ENCODE measurements around the gene CDH13.

DNA sequence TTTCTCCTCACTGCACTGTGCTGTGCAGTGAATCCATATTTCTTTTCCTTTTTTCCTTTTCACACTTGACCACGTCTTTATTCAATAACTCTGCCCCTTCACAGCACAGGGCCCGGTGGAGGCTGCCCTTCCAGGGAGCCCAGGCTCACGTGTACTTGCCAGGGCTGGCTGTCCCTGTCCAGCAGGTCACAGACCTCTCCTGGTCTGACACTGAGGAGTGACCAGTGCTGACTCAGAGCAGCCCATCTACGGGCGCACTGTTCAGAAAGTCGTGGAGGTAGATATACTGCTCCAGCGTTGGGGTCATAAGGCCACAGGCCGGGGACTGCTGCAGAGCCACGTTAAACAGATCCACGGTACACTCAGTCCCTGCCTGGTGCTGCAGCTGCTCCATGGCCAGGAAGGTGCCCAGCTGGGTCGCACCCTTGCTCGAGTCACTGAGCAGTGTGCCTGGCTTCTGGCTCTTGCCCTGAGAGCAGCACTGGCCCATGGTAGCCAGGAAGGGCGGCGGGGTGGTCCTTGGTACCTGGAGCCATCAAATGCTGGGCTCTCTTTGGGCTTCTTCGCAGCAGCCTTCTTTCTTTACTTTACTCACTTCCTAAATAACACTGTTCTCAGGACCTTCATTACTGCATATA, 531.7 kb downstream of the CDH13 start:
- TF ChIP-seq CBX8 (IDR thresholded peaks at IDR 0.05; ENCODE audit: borderline replicate concordance, low read depth, low read length) (no peak), GABPA (IDR thresholded peaks at IDR 0.05; ENCODE audit: borderline replicate concordance, insufficient read depth, low read length) (no peak), USF2 (IDR thresholded peaks at IDR 0.05; ENCODE audit: low read length) (no peak), POLR2A (IDR thresholded peaks at IDR 0.05; ENCODE audit: control extremely low read depth in 1 of 2, low read depth in 2 of 2, low read length in 2 of 2) (no peak), JUND (IDR thresholded peaks at IDR 0.05; ENCODE audit: low read length) (no peak), POLR2AphosphoS5 (IDR thresholded peaks at IDR 0.05; ENCODE audit: low read depth, low read length) (no peak), TCF12 (IDR thresholded peaks at IDR 0.05; ENCODE audit: low read depth, low read length) (no peak), EZH2 (IDR thresholded peaks at IDR 0.05; ENCODE audit: low read depth, low read length, severe bottlenecking) (no peak), RAD21 (IDR thresholded peaks at IDR 0.05 in 1 of 2, conservative IDR thresholded peaks at IDR 0.05 in 1 of 2; ENCODE audit: low read depth in 2 of 2, low read length in 2 of 2) (no peak), ZNF274 (IDR thresholded peaks at IDR 0.05; ENCODE audit: borderline replicate concordance, extremely low read depth, low read length) (no peak), KDM4A (IDR thresholded peaks at IDR 0.05; ENCODE audit: low read depth, low read length, severe bottlenecking) (no peak), TAF1 (IDR thresholded peaks at IDR 0.05; ENCODE audit: low read depth, low read length) (no peak), SIX5 (IDR thresholded peaks at IDR 0.05; ENCODE audit: low read depth, low read length) (no peak)
